Measurements from ENCODE around the gene R3HDM2.

Gene R3HDM2

DNA sequence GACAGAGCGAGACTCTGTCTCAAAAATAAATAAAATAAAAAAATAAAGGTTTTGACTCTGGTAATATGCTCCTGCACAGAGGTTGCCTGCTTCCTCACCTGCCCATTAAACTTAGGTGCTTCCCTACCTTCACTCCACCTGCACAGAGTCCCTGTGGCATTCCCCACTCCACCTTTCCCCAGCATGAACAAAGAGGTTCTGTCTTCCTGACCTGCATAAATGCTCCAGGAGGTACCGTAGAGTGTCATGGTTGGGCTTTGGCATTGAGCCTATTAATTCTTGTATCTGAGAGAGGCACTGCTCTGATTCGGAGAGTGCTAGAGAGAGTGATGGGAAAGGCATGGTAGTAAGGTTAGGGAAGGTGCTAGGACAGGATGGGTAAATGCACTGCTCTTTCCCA lies 42.5 kb upstream of the R3HDM2 start:
- H3K27me3 ChIP-seq (ENCODE audit: control insufficient read depth, insufficient read depth, low read length), result peaks cover 56% of the 10 kb centered on the region

DNA sequence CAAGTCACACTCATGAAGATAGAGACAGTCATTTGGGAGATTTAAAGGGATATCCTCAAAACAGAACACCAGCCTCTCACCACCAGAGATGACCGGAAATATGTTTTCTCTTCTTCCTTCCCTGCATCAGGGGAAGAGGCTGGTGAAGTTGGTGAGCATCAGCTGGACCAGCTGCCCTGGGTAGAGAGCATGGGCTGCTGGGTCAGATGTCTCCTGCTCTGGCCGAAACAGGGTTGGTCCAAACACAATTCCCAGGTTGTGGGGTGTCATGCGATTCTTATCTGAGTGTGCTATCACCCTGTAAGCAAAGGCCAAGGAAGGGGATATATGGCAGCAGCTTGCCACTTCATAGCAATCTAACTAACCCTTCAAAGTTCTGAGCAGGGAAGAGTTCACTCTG lies 41.5 kb upstream of the R3HDM2 start:
- Histone ChIP-seq H3K36me3 (ENCODE audit: control insufficient read depth, insufficient read depth, low read length) (peaks cover 12% of the 10 kb centered on the region), H3K27me3 (ENCODE audit: control insufficient read depth, insufficient read depth, low read length) (peaks cover 54% of the 10 kb centered on the region), H3K9me3 (ENCODE audit: control insufficient read depth, insufficient read depth, low read length) (no peaks in the 10 kb centered on the region), H3K9ac (ENCODE audit: low read depth, low read length) (no peak overlapping the region), H3K4me1 (ENCODE audit: control insufficient read depth, insufficient read depth, low read length) (peaks cover 6% of the 10 kb centered on the region), H3K4me3 (ENCODE audit: low read depth, low read length) (no peak overlapping the region)

More for the DNA sequence above, 42.5 kb upstream of the R3HDM2 start:
- no peak overlapping the region for H3K4me3 ChIP-seq (ENCODE audit: low read depth, low read length)
- no peak overlapping the region for H3K9ac ChIP-seq (ENCODE audit: low read depth, low read length)
- H3K36me3 ChIP-seq (ENCODE audit: control insufficient read depth, insufficient read depth, low read length), result peaks cover 12% of the 10 kb centered on the region
- peaks cover 6% of the 10 kb centered on the region for H3K4me1 ChIP-seq (ENCODE audit: control insufficient read depth, insufficient read depth, low read length)
- no peaks in the 10 kb centered on the region for H3K9me3 ChIP-seq (ENCODE audit: control insufficient read depth, insufficient read depth, low read length)

DNA sequence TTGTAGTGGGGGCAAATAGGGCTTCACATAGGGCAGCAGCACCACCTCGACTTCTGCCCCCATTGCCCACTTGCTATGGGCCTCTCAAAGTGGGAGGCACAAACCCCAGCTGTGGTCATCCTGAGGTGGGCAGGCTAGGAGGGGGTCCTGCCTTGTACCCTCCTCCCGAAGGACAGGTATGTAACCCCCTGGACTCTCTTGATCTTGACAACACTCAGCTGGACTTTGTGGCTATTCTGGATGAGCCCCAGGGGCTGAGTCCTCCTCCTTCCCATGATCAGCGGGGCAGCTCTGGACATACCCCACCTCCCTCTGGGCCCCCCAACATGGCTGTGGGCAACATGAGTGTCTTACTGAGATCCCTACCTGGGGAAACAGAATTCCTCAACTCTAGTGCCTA lies 40.8 kb upstream of the R3HDM2 start:
- H3K9ac ChIP-seq (ENCODE audit: low read depth, low read length), result no peak overlapping the region
- H3K27me3 ChIP-seq (ENCODE audit: control insufficient read depth, insufficient read depth, low read length), result peaks cover 48% of the 10 kb centered on the region
- H3K4me1 ChIP-seq (ENCODE audit: control insufficient read depth, insufficient read depth, low read length), result peaks cover 3% of the 10 kb centered on the region
- no peaks in the 10 kb centered on the region for H3K9me3 ChIP-seq (ENCODE audit: control insufficient read depth, insufficient read depth, low read length)
- peaks cover 12% of the 10 kb centered on the region for H3K36me3 ChIP-seq (ENCODE audit: control insufficient read depth, insufficient read depth, low read length)
- H3K4me3 ChIP-seq (ENCODE audit: low read depth, low read length), result no peak overlapping the region

DNA sequence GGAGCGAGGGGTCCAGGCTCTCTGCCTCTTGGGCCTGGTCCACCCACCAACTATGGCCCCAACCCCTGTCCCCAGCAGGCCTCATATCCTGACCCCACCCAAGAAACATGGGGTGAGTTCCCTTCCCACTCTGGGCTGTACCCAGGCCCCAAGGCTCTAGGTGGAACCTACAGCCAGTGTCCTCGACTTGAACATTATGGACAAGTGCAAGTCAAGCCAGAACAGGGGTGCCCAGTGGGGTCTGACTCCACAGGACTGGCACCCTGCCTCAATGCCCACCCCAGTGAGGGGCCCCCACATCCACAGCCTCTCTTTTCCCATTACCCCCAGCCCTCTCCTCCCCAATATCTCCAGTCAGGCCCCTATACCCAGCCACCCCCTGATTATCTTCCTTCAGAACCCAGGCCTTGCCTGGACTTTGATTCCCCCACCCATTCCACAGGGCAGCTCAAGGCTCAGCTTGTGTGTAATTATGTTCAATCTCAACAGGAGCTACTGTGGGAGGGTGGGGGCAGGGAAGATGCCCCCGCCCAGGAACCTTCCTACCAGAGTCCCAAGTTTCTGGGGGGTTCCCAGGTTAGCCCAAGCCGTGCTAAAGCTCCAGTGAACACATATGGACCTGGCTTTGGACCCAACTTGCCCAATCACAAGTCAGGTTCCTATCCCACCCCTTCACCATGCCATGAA lies 40.3 kb upstream of the R3HDM2 start:
- H3K27me3 ChIP-seq (ENCODE audit: control insufficient read depth, insufficient read depth, low read length), result peaks cover 42% of the 10 kb centered on the region
- no peak overlapping the region for H3K4me3 ChIP-seq (ENCODE audit: low read depth, low read length)
- peaks cover 13% of the 10 kb centered on the region for H3K36me3 ChIP-seq (ENCODE audit: control insufficient read depth, insufficient read depth, low read length)

DNA sequence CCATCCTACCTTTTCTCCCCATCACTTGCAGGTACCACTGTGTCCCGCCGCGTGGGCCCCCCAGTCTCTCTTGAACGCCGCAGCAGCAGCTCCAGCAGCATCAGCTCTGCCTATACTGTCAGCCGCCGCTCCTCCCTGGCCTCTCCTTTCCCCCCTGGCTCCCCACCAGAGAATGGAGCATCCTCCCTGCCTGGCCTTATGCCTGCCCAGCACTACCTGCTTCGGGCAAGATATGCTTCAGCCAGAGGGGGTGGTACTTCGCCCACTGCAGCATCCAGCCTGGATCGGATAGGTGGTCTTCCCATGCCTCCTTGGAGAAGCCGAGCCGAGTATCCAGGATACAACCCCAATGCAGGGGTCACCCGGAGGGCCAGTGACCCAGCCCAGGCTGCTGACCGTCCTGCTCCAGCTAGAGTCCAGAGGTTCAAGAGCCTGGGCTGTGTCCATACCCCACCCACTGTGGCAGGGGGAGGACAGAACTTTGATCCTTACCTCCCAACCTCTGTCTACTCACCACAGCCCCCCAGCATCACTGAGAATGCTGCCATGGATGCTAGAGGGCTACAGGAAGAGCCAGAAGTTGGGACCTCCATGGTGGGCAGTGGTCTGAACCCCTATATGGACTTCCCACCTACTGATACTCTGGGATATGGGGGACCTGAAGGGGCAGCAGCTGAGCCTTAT lies 39.6 kb upstream of the R3HDM2 start:
- Histone ChIP-seq H3K27me3 (ENCODE audit: control insufficient read depth, insufficient read depth, low read length) (peaks cover 35% of the 10 kb centered on the region), H3K36me3 (ENCODE audit: control insufficient read depth, insufficient read depth, low read length) (peaks cover 16% of the 10 kb centered on the region), H3K4me1 (ENCODE audit: control insufficient read depth, insufficient read depth, low read length) (no peaks in the 10 kb centered on the region), H3K9me3 (ENCODE audit: control insufficient read depth, insufficient read depth, low read length) (no peaks in the 10 kb centered on the region), H3K4me3 (ENCODE audit: low read depth, low read length) (no peak overlapping the region), H3K9ac (ENCODE audit: low read depth, low read length) (no peak overlapping the region)

More for the DNA sequence above, 40.3 kb upstream of the R3HDM2 start:
- Histone ChIP-seq H3K9ac (ENCODE audit: low read depth, low read length) (no peak overlapping the region), H3K9me3 (ENCODE audit: control insufficient read depth, insufficient read depth, low read length) (no peaks in the 10 kb centered on the region), H3K4me1 (ENCODE audit: control insufficient read depth, insufficient read depth, low read length) (no peaks in the 10 kb centered on the region)

DNA sequence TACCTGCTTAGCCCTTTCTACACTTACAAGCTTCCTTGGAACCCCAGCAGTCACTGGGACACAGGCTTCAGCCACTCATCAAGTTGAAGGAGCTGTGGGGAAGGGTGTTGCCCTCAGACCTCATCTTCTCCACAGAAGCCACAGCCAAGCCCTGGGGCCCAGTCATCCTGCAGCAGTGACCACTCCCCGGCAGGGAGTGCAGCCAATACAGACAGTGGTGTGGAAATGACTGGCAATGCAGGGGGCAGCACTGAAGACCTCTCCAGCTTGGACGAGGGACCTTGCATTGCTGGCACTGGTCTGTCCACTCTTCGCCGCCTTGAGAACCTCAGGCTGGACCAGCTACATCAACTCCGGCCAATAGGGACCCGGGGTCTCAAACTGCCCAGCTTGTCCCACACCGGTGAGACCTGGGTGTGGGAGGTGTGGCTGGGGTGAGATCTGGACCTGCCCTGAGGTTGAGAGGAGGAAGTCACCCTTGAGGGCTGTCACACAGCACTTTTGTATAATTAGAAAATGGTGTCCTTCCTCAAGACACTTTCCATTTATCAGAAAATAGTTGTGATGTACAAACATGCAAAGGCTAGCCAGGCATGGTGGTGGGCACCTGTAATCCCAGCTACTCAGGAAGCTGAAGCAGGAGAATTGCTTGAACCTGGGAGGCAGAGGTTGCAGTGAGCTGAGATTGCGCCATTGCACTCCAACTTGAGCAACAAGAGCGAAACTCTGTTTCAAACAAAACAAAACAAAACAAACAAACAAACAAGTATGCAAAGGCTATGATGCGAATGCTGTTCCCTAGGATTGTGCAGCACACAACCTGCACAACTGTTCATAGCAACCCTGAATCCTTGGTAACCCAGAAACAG lies 38.7 kb upstream of the R3HDM2 start:
- H3K9ac ChIP-seq (ENCODE audit: low read depth, low read length), result no peak overlapping the region
- H3K9me3 ChIP-seq (ENCODE audit: control insufficient read depth, insufficient read depth, low read length), result no peaks in the 10 kb centered on the region
- H3K36me3 ChIP-seq (ENCODE audit: control insufficient read depth, insufficient read depth, low read length), result peaks cover 16% of the 10 kb centered on the region
- no peak overlapping the region for H3K4me3 ChIP-seq (ENCODE audit: low read depth, low read length)
- peaks cover 26% of the 10 kb centered on the region for H3K27me3 ChIP-seq (ENCODE audit: control insufficient read depth, insufficient read depth, low read length)
- H3K4me1 ChIP-seq (ENCODE audit: control insufficient read depth, insufficient read depth, low read length), result no peaks in the 10 kb centered on the region

DNA sequence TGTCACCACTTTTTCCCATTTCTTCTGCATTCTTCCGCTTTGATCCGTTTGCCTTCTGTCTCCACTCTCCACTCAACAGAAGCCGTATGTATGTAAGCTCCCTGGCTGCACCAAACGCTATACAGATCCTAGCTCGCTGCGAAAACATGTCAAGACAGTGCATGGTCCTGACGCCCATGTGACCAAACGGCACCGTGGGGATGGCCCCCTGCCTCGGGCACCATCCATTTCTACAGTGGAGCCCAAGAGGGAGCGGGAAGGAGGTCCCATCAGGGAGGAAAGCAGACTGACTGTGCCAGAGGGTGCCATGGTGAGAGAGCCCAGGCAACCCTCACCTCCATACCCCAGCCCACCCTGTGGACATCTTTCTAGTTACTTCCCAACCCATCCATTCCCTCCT lies 37.1 kb upstream of the R3HDM2 start:
- peaks cover 2% of the 10 kb centered on the region for H3K4me1 ChIP-seq (ENCODE audit: control insufficient read depth, insufficient read depth, low read length)
- no peaks in the 10 kb centered on the region for H3K9me3 ChIP-seq (ENCODE audit: control insufficient read depth, insufficient read depth, low read length)
- H3K4me3 ChIP-seq (ENCODE audit: low read depth, low read length), result no peak overlapping the region
- H3K36me3 ChIP-seq (ENCODE audit: control insufficient read depth, insufficient read depth, low read length), result peaks cover 16% of the 10 kb centered on the region
- no peak overlapping the region for H3K9ac ChIP-seq (ENCODE audit: low read depth, low read length)
- peaks cover 13% of the 10 kb centered on the region for H3K27me3 ChIP-seq (ENCODE audit: control insufficient read depth, insufficient read depth, low read length)

DNA sequence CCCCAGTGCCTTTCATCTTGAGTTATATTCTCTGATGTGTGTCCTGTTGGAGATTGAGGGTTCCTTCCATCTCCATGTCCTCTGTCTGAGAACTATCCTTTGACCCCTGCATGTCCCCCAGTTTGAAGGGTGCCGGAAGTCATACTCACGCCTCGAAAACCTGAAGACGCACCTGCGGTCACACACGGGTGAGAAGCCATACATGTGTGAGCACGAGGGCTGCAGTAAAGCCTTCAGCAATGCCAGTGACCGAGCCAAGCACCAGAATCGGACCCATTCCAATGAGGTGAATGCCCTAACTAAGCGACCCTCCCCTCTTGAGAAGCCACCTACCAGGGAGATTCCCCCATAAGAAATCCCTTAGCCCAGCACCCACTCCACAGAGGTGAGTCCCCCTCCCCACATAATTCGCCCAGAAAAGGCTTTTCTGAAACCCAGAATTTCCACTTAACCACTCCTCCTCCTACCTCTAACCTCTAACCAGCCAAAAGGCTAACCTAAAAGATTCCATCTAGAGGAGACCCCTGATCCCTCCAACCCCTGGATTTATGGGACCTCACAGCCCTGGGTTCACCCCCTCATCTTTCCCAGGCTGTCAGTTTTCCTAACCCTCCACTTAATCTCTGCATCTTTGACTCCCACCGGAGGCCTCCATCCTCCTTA lies 36.5 kb upstream of the R3HDM2 start:
- Histone ChIP-seq H3K4me1 (ENCODE audit: control insufficient read depth, insufficient read depth, low read length) (peaks cover 4% of the 10 kb centered on the region), H3K36me3 (ENCODE audit: control insufficient read depth, insufficient read depth, low read length) (peaks cover 16% of the 10 kb centered on the region), H3K4me3 (ENCODE audit: low read depth, low read length) (no peak overlapping the region), H3K27me3 (ENCODE audit: control insufficient read depth, insufficient read depth, low read length) (peaks cover 7% of the 10 kb centered on the region), H3K9ac (ENCODE audit: low read depth, low read length) (no peak overlapping the region), H3K9me3 (ENCODE audit: control insufficient read depth, insufficient read depth, low read length) (no peaks in the 10 kb centered on the region)

DNA sequence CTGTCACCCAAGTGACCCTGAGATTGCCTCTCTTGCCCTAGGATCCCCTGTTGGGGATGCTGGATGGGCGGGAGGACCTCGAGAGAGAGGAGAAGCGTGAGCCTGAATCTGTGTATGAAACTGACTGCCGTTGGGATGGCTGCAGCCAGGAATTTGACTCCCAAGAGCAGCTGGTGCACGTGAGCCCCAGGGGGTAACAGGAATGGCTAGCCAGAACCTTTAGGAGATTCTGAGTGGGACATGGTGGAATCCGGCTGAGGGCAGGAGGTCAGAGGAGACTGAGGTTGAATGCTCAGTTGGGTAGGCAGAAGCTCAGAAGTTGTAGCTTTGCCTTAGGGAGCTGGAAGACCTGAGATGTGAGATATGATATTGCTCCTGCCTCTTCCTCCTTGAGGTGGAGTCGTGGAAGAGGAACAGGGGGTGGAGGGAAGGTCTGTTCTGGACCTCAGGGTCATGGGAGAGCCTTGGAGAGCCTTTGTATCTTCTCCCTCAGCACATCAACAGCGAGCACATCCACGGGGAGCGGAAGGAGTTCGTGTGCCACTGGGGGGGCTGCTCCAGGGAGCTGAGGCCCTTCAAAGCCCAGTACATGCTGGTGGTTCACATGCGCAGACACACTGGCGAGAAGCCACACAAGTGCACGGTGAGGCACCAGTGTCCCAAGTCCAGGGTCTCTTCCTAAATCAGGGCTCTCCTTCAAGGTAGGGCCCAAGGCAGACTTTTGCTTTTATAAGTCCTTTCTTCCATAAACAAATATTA lies 35.1 kb upstream of the R3HDM2 start:
- Histone ChIP-seq H3K9ac (ENCODE audit: low read depth, low read length) (no peak overlapping the region), H3K27me3 (ENCODE audit: control insufficient read depth, insufficient read depth, low read length) (no peaks in the 10 kb centered on the region), H3K4me1 (ENCODE audit: control insufficient read depth, insufficient read depth, low read length) (peaks cover 4% of the 10 kb centered on the region), H3K36me3 (ENCODE audit: control insufficient read depth, insufficient read depth, low read length) (peaks cover 16% of the 10 kb centered on the region), H3K4me3 (ENCODE audit: low read depth, low read length) (no peak overlapping the region), H3K9me3 (ENCODE audit: control insufficient read depth, insufficient read depth, low read length) (no peaks in the 10 kb centered on the region)

DNA sequence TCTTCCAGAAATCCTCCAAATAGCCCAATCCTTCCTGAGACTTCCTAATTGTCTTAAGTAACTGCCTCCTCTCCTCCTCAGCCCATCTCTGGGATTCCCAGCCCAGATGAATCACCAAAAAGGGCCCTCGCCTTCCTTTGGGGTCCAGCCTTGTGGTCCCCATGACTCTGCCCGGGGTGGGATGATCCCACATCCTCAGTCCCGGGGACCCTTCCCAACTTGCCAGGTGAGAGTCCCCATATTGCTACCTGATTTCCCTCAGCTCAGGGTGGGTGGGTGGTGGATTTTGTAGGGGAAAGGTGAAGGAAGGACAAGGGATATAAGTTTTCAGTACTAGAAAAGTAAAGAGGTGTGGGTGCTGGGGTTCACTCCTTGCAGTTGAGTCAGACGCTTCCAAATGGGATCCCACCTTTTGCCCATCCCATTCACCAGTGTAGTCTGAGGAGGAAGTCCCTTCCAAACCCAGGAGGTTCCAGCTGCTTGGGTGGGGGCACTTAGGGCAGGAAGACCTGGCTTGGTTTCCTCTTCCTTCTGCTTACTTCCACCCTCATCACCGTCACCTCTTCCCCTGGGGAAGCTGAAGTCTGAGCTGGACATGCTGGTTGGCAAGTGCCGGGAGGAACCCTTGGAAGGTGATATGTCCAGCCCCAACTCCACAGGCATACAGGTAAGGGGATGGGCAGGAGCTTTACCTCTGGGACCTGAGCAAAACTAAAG lies 34.3 kb upstream of the R3HDM2 start:
- Histone ChIP-seq H3K4me1 (ENCODE audit: control insufficient read depth, insufficient read depth, low read length) (peaks cover 4% of the 10 kb centered on the region), H3K27me3 (ENCODE audit: control insufficient read depth, insufficient read depth, low read length) (no peaks in the 10 kb centered on the region), H3K9me3 (ENCODE audit: control insufficient read depth, insufficient read depth, low read length) (no peaks in the 10 kb centered on the region), H3K36me3 (ENCODE audit: control insufficient read depth, insufficient read depth, low read length) (peaks cover 12% of the 10 kb centered on the region), H3K9ac (ENCODE audit: low read depth, low read length) (no peak overlapping the region), H3K4me3 (ENCODE audit: low read depth, low read length) (no peak overlapping the region)
